NCI-H345 treated with DMSO at 0.1 percent for 48 hours (cell line): ENCODE measurements around the gene MCOLN2.
"Not testable (repeated sequence)": the region's sequence is repeated elsewhere in the genome, so short reads cannot be mapped to it uniquely, and the experiment has no call there.

Experiments used
- DNase-seq: peaks from one replicate; lab custom pipeline; 2025; ENCODE audit not compliant: unreplicated experiment; lab: John Stamatoyannopoulos, UW

Gene MCOLN2

DNA sequence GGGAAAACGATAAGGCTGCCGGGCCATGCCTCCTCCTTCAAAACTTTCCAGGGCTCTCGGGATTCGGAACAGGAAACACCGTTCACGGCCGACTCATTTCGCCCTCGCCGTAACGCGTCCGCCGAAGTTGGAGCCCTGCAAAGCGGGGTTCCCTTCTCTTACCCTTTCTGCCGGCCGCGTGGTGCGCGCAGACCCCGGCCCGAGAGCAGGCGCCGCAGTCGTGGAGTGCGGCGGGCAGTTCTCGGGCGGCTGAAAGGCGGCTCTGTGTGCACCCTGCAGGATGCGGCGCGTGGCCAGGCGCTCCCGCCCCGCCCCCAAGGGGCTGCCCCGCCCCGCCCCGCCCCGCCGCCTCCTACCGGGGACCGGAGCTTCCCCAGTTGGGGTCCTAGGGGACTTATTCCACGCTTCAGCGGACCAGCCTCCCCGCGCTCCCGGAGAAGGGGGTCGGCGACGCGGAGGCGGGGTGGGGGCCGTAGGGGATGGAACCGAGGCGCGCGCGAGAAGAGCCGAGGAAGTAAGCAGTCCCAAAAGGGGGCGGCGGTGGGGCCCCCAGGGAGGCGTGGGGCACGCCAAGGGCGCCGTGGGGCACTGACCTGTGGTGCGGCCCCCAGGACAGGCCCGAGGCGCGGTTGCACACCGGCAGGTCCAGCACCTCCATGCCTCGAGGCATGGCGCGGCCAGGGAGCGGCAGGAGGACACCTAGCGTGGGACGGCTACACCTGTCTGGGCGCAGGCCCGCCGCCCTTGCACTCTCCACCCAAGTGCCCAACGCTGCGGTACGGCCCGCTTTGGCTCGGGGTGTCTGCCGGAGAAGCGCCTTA is at the start of gene MCOLN2:
TSS of gene MCOLN2 (minus strand) at position 268 of the 821 bp plus-strand sequence. CDS start at position 27, 241 bp downstream.
- DNase-seq: peak; percentile 42

DNA sequence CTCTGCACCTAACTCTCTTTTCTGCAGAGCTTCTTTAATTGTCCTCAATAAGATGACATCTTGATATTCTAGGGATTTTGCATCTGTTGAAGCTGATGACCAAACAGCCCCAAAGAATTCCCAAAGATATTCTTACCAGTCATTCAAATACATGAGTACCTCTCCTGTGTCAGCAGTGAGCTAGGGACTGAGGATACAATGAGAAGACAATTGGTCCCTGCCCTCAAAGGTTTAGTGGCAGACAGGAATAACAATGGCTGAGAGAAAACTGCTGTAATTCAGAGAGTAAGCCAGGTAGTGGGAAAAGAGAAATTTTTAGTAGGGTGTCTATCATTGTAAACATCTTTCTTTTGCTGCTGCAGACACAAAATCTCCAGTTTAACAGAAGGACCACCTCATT is 45.5 kb upstream of the MCOLN2 start:
- no peak for DNase-seq

DNA sequence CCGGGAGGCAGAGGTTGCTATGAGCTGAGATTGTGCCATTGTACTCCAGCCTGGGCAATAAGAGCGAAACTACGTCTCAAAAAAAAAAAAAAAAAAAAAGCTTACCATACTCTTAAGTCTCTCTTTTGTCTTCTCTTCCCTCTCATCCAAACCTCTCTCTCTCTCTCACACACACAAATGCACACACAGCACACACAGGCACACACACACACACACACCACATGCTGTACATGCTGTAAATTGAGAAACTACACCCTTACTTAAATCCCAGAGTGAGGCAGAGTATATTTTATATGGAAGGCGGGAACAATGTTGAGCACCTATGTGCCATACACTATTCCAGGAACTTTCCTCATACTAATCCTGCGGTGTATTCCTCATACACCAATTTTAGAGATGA is 44.9 kb upstream of the MCOLN2 start:
- DNase-seq: no peak

GRCh38 chr1:85033221-85033620 is 36.3 kb upstream of the MCOLN2 start:
- no peak for DNase-seq

DNA sequence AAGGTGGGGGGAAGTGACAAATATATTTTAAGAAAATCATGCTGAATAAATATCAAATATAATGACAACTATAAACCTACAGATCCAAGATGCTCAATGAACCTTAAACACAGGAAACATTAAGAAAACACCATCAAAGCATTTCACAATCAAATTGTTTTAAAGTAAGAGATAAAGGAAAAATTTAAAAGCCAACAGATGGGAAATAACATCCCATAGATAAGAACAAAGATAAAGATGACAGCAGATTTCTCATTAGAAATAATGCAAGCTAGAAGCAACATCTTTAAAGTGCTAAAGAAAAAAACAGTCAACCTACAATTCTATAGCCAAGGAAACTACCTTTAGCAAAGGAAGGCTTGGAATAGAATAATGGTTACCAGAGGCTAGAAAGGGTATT is 33.6 kb upstream of the MCOLN2 start:
- no peak for DNase-seq

GRCh38 chr1:85028151-85028550 is 31.2 kb upstream of the MCOLN2 start:
- DNase-seq: no peak

- DNase-seq: no peak
Measured at GRCh38 chr1:85027242-85027983, 30.5 kb upstream of the MCOLN2 start.

- no peak for DNase-seq
Measured at GRCh38 chr1:85025940-85026339, 29.0 kb upstream of the MCOLN2 start.

DNA sequence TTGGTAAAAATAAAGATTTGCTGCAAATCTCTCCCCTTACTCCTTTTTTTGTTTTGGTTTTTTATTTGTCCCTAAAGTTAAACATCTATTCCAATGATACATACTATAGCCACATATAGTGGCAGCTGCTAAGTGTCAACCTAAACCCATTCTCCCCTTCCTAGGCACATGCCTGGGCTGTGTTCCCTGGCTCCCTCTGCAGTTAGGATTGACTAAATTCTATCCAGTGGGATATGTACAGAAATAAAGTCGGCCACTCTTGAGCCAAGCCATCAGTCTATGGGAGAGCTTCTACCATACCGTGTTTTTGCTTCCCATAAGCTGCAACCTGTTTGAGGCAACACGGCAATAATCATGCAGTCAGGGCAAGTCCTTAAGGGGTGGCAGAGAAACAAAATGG is 27.8 kb upstream of the MCOLN2 start:
- DNase-seq: no peak

DNA sequence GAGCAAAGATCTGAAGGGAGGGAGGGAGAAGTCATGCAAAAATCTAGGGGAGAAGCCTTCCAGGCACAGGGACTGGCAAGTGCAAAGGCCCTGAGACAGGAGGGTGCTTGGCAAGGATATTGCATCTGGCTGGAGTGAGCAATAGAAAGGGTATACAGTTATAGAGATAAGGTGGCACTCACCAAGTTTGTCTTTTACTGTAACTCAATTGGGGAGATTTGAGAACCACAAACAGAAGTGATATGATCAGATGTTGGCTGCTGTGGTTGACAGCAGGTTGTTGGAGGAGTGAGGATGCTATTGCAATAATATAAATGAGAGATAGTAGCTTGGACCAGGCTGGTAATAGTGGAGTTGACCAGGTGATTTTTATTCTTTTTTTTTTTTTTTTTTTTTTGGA is 25.8 kb upstream of the MCOLN2 start:
- no peak for DNase-seq

- no peak for DNase-seq
Measured at GRCh38 chr1:85019994-85020393, 23.1 kb upstream of the MCOLN2 start.

DNA sequence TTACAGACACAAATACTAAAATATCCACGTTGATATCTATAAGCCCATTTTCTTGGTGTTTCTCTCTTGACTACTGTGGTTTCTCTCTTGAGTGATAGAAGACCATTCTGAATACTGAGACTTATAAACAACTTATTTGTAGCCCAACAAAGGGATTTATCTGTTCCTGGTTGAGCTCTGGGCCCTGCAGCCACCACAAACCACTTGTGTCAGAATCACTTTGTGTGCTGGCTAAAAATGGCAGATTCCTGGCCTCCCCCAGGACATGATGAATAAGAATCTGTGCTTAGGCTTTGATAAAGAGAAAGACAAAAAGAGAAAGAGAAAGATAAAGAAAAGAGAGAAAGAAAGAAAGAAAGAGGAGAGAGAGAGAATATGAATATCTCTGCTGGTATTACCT is 18.9 kb upstream of the MCOLN2 start:
- no peak for DNase-seq

DNA sequence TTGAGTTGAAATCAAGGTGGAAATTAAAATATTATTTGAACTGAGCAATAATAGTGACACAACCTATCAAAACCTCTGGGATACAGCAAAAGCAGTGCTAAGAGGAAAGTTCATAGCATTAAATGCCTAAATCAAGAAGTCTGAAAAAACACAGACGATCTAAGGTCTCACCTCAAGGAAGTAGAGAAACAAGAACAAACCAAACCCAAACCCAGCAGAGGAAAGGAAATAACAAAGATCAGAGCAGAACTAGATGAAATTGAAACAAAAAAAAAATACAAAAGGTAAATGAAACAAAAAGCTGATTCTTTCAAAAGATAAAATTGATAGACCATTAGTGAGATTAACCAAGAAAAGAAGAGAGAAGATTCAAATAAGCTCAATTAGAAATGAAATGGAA is 8.7 kb upstream of the MCOLN2 start:
- not testable (repeated sequence) for DNase-seq

GRCh38 chr1:85001742-85002141 is 4.8 kb upstream of the MCOLN2 start:
- no peak for DNase-seq

DNA sequence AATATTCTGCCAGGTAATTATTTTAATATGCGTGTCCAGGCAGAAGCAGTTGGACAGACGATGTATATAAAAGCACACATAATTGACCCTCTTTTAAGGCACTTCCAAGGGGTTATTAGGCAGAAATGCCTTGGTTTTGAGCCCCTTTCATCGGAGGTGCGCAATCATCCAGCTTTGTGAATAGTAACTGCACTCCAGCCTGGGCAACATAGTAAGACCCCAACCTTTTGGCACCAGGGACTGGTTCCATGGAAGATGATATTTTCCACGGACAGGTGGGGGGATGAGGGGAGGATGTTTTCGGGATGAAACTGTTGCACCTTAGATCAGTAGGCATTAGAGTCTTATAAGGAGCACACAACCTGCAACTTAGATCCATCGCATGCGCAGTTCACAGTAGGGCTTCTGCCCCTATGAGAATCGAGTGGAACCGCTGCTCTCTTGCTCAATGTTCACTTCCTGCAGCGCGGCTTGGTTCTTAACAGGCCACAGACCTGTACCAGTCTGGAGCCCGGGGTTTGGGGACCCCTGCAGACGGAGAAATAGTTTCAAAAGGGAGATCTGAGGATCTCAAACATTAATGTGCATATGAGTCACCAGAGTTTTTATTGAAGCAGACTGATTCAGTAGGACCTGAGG is 1.8 kb upstream of the MCOLN2 start:
- no peak for DNase-seq

DNA sequence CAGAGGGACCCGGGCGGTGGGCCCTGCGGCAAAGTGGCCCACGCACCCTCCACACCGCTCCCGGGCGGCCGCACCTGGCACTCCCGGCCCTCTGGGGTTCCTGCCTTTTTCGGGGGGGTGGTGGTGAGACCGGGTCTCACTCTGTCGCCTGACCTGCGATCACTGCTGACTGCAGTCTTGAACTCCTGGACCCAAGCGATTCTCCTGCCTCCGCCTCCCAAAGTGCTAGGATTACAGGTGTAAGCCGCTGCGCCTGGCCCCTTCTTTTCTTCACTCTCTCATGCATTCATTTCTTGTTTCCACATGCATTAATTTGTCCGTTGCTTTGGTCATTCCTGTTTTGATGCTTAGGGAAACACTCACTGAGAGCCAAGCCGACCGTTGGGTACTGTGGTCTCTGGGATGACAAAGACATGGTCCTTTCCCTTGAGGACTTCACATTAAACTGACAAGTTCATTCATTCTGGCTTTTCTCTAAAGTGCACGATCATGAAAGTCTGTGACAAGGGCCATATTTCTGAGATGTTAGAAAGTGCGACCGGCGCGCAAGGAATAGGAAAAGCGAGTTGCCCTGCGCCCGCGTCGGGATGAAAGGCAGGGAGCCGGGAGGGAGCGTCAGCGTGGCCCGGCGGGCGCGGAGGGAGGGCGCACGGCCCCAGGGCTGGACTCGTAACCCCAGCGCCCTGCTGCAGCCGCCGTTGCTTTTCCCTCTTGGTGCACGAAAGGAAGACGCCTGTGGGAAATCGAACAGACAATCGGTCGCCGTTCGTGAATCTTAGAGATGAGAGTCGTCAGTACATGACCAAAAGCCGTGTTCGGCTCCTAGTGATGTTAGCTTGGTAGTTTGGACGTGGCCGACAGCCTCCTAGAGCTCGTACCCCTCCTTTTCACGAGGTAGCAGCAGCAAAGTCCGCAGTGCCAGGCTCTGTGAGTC is 1.0 kb upstream of the MCOLN2 start:
- no peak for DNase-seq

DNA sequence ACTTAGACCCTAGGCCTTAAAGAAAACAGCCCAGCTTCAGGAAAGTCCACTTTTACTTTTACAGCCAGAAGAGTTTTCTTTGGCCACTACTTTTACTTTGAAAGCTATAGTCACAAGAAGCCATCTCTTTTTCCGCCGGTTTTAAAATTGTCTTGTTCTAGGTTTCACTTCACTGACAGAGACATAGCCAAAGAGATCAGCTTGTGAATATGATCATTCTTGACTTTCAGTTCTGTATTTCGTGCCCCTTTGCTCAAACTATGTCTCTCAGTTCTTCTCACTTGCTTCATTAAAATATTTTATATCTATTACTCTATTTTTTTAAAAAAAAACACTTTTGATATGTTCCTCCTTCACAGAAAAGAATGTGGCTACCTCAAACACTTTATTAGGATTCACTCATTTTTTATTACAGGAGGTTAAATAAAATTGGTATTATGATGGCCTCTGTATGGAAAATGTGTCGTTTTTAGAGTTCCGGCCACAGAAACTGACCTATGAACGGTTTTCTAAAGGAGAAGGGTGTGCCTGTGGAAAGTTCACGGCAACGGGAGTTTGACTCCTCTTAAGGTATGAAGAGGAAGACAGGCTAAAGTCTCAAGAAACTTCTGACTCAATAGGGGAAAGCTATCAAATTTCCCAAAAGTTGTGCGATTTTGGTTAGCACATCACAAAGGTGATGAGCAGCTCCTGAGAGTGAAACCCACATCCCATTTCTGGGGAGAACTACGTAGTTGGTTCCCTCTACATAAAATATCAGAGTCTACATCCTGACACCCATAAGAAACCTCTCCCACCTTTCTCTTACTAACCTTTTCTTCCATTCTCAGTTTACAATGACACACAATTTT is 1.2 kb downstream of the MCOLN2 start:
- no peak for DNase-seq

- no peak for DNase-seq
Measured at GRCh38 chr1:84991097-84991920, 5.6 kb downstream of the MCOLN2 start.

GRCh38 chr1:84988588-84988987 is 8.3 kb downstream of the MCOLN2 start:
- no peak for DNase-seq
